ENCODE results near the gene PPP1R37. TPM values are rescaled to one million over a fixed set of nuclear protein-coding genes. Genes with fewer than 3 reads are reported as not detected.

The PPP1R37 gene
- total RNA-seq, 4 donors from 2014 or later: 6.7 to 43.8 (median 24.4) TPM

GRCh38 chr19:45161738-45162607 is 69.0 kb downstream of the PPP1R37 start:
- H3K4me3 ChIP-seq: no peak overlapping the region
- no peak overlapping the region for H3K27ac ChIP-seq
- H3K36me3 ChIP-seq: no peaks in the 10 kb centered on the region
- no peak for DNase-seq
- intact Hi-C loops (cut with DNase I; ENCODE audit: low total_unique reads): no loop called here
- H3K9me3 ChIP-seq: no peaks in the 10 kb centered on the region
- no peaks in the 10 kb centered on the region for H3K4me1 ChIP-seq
- TF ChIP-seq CTCF (IDR thresholded peaks at IDR 0.05) (peak in 2 of 4 experiments; percentile 6 to 28), POLR2A (IDR thresholded peaks at IDR 0.05) (no peak)
- no peaks in the 10 kb centered on the region for H3K27me3 ChIP-seq

DNA sequence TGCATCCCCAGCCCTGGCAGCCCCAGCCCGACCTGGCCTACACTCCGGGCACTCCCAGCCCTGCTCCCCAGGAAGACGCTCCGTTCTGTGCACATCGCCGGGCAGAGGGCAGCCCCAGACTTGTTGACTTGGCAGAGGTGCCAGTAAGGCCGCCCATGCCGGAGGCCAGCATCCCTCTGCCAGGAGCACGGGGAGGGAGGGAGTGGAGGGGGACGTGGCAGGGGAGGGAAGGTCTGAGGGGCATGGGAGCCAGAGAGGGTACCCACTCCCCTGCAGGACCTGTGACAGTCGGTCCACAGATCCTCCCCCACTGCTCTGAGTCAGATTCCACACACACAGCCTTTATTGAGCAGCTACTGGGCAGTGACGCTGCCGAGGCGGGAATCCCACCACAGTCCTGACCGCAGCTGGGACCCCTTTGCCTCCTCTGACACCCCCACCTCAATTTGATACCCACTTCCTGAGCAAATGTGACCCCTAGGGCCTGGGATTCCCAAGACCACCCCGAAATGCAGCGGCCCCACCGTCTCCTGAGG is 69.7 kb downstream of the PPP1R37 start:
- H3K36me3 ChIP-seq: no peaks in the 10 kb centered on the region
- H3K9me3 ChIP-seq: no peaks in the 10 kb centered on the region
- intact Hi-C loops (cut with DNase I; ENCODE audit: low total_unique reads): no loop called here
- H3K27ac ChIP-seq: no peak overlapping the region
- TF ChIP-seq POLR2A (IDR thresholded peaks at IDR 0.05) (no peak), CTCF (IDR thresholded peaks at IDR 0.05) (no peak)
- no peaks in the 10 kb centered on the region for H3K27me3 ChIP-seq
- H3K4me1 ChIP-seq: no peaks in the 10 kb centered on the region
- no peak overlapping the region for H3K4me3 ChIP-seq
- no peak for DNase-seq

- no peak for TF ChIP-seq POLR2A (IDR thresholded peaks at IDR 0.05)
- no peak for TF ChIP-seq CTCF (IDR thresholded peaks at IDR 0.05)
- no peaks in the 10 kb centered on the region for H3K4me1 ChIP-seq
- no peak for DNase-seq
- no peaks in the 10 kb centered on the region for H3K27me3 ChIP-seq
- no peaks in the 10 kb centered on the region for H3K36me3 ChIP-seq
- H3K4me3 ChIP-seq: no peak overlapping the region
- intact Hi-C loops (cut with DNase I; ENCODE audit: low total_unique reads): no loop called here
- no peak overlapping the region for H3K27ac ChIP-seq
- no peaks in the 10 kb centered on the region for H3K9me3 ChIP-seq
Measured at GRCh38 chr19:45163156-45163555, 70.2 kb downstream of the PPP1R37 start.

DNA sequence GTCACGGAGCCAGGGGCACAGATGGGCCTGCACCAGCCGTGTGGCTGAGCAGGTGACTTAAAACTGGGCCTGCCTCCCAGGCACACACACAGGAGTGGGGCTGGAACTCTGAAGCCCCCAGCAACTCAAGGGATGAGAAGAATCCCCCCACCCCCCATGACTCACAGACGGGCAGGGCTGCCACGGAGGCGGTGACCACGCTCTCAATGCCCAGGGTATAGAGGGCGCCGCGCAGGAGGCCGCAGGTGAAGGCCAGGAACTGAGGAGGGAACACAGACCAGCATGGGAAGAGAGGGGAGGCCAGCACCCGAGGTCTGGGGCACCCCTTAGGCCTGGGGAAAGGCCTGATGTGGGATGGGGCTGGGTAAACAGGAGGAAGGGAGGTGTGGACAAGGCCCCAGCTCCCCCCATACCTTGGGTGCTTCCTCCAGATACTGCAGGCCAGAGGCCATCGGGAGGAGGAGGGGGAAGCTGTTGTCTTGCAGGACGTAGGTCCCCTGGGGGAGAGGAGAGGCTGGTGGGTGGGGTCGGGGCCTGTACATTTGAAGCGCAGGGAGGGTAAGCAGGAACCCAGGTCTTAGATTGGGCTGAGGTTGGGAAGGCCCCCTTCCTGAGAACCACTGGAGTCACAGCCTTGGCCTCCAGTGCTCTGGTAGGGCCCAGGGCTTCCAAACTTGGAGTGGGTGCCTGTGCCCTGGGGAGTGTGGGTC is 70.9 kb downstream of the PPP1R37 start:
- intact Hi-C loops (cut with DNase I; ENCODE audit: low total_unique reads): no loop called here
- Histone ChIP-seq H3K4me3 (no peak overlapping the region), H3K4me1 (no peaks in the 10 kb centered on the region), H3K9me3 (no peaks in the 10 kb centered on the region), H3K27me3 (no peaks in the 10 kb centered on the region), H3K36me3 (no peaks in the 10 kb centered on the region), H3K27ac (no peak overlapping the region)
- TF ChIP-seq CTCF (IDR thresholded peaks at IDR 0.05) (no peak), POLR2A (IDR thresholded peaks at IDR 0.05) (no peak)
- no peak for DNase-seq

Data from uterus (tissue), 4 donors.